ENCODE results near the gene ASIC2.

GRCh38 chr17:33057564-33057963, 235.5 kb downstream of the ASIC2 start:
- TF ChIP-seq CTCF (IDR thresholded peaks at IDR 0.05) (no peak), POLR2AphosphoS5 (IDR thresholded peaks at IDR 0.05) (no peak)
